GM18520 (cell line): ENCODE results near the gene DMAC2L.
"Not testable (repeated sequence)": the region's sequence is repeated elsewhere in the genome, so short reads cannot be mapped to it uniquely, and the experiment has no call there.

Experiments used
- ATAC-seq: cut with Tn5 transposase; IDR thresholded peaks from one replicate; pipeline ENCODE4 v1.9.1; 2021; ENCODE audit not compliant: unreplicated experiment

DMAC2L gene

GRCh38 chr14:50353126-50353525, 41.0 kb downstream of the DMAC2L start:
- no peak for ATAC-seq

GRCh38 chr14:50354527-50354926, 42.4 kb downstream of the DMAC2L start:
- no peak for ATAC-seq

GRCh38 chr14:50355692-50356091, 43.6 kb downstream of the DMAC2L start:
- ATAC-seq, result no peak

GRCh38 chr14:50356283-50356682, 44.2 kb downstream of the DMAC2L start:
- not testable (repeated sequence) for ATAC-seq

- ATAC-seq, result no peak
These were observed 45.0 kb downstream of the DMAC2L start for GRCh38 chr14:50357124-50357523.

- ATAC-seq, result no peak
These were observed 45.8 kb downstream of the DMAC2L start for GRCh38 chr14:50357753-50358395.

- no peak for ATAC-seq
These were observed 47.5 kb downstream of the DMAC2L start for GRCh38 chr14:50359631-50360030.

GRCh38 chr14:50360093-50360492, 48.0 kb downstream of the DMAC2L start:
- ATAC-seq, result no peak

- ATAC-seq, result no peak
These were observed 48.7 kb downstream of the DMAC2L start for GRCh38 chr14:50360851-50361250.

GRCh38 chr14:50361473-50362403, 49.6 kb downstream of the DMAC2L start:
- not testable (repeated sequence) for ATAC-seq

- ATAC-seq, result no peak
These were observed 50.9 kb downstream of the DMAC2L start for GRCh38 chr14:50362764-50363713.

- peak; percentile 98 for ATAC-seq
These were observed 51.6 kb downstream of the DMAC2L start for GRCh38 chr14:50363714-50364111.

GRCh38 chr14:50364792-50365191, 52.7 kb downstream of the DMAC2L start:
- ATAC-seq, result no peak

GRCh38 chr14:50365572-50365971, 53.4 kb downstream of the DMAC2L start:
- ATAC-seq, result not testable (repeated sequence)

- no peak for ATAC-seq
These were observed 54.0 kb downstream of the DMAC2L start for GRCh38 chr14:50366115-50366514.

- ATAC-seq, result no peak
These were observed 54.5 kb downstream of the DMAC2L start for GRCh38 chr14:50366589-50366988.

GRCh38 chr14:50371546-50371945, 59.4 kb downstream of the DMAC2L start:
- ATAC-seq, result no peak

- no peak for ATAC-seq
These were observed 61.8 kb downstream of the DMAC2L start for GRCh38 chr14:50373959-50374358.

GRCh38 chr14:50375760-50376159, 63.6 kb downstream of the DMAC2L start:
- ATAC-seq, result no peak
